Trophoblast cell (in vitro differentiated cells and primary cell): ENCODE results near the gene ERC1.
A peak's percentile ranks its signal among the peaks of the same experiment; 100 is the strongest.

ENCODE experiments used
- DNase-seq, 2 donors: peaks; one replicate each; pipeline ENCODE4 v3.0.0-alpha.2; 2016
- H2AFZ ChIP-seq: 2 replicates; pipeline ENCODE4 v1.6.1; 2013; ENCODE audit warnings: low read length, moderate library complexity, mild to moderate bottlenecking; ENCODE audit not compliant: insufficient read depth, poor library complexity
- H2AK5ac ChIP-seq: 2 replicates; pipeline ENCODE4 v1.6.1; 2013; ENCODE audit warnings: mild to moderate bottlenecking, low read length
- H2BK120ac ChIP-seq: 2 replicates; pipeline ENCODE4 v1.6.1; 2013; ENCODE audit warnings: low read length, mild to moderate bottlenecking, moderate library complexity; ENCODE audit not compliant: insufficient read depth, poor library complexity
- H2BK12ac ChIP-seq: 2 replicates; pipeline ENCODE4 v1.6.1; 2013; ENCODE audit warnings: mild to moderate bottlenecking, low read length, moderate library complexity
- H2BK5ac ChIP-seq: 2 replicates; pipeline ENCODE4 v1.6.1; 2013; ENCODE audit warnings: low read length, low read depth, moderate library complexity, mild to moderate bottlenecking; ENCODE audit not compliant: poor library complexity
- H3K14ac ChIP-seq: 2 replicates; pipeline ENCODE4 v1.6.1; 2013; ENCODE audit warnings: mild to moderate bottlenecking, low read length
- H3K18ac ChIP-seq: 2 replicates; pipeline ENCODE4 v1.6.1; 2013; ENCODE audit warnings: mild to moderate bottlenecking, low read length
- H3K23ac ChIP-seq: 2 replicates; pipeline ENCODE4 v1.6.1; 2013; ENCODE audit warnings: low read length
- H3K27ac ChIP-seq: 2 replicates; pipeline ENCODE4 v1.5.1; 2013; ENCODE audit warnings: low read depth, mild to moderate bottlenecking, inconsistent platforms, low read length, moderate library complexity
- H3K27me3 ChIP-seq: 2 replicates; pipeline ENCODE4 v1.6.1; 2013; ENCODE audit warnings: inconsistent platforms, mild to moderate bottlenecking, low read length, moderate library complexity; ENCODE audit not compliant: insufficient read depth
- H3K36me3 ChIP-seq, 2 experiments: 1 replicate in 1 of 2; 2 replicates in 1 of 2; pipeline ENCODE4 v1.6.1; 2013; ENCODE audit warnings: low read length in 2 of 2, mild to moderate bottlenecking in 2 of 2, moderate library complexity in 1 of 2; ENCODE audit not compliant: insufficient read depth in 2 of 2, control insufficient read depth in 1 of 2
- H3K4ac ChIP-seq: 2 replicates; pipeline ENCODE4 v1.6.1; 2013; ENCODE audit warnings: low read depth, mild to moderate bottlenecking, low read length, moderate library complexity
- H3K4me1 ChIP-seq, 2 experiments: 1 replicate in 1 of 2; 2 replicates in 1 of 2; pipeline ENCODE4 v1.6.1; 2013; ENCODE audit warnings: low read length in 2 of 2, mild to moderate bottlenecking in 2 of 2, moderate library complexity in 1 of 2; ENCODE audit not compliant: insufficient read depth in 2 of 2, control insufficient read depth in 1 of 2
- H3K4me2 ChIP-seq: 2 replicates; pipeline ENCODE4 v1.6.1; 2013; ENCODE audit warnings: inconsistent platforms, mild to moderate bottlenecking, low read length, moderate library complexity
- H3K4me3 ChIP-seq: 2 replicates; pipeline ENCODE4 v1.5.1; 2013; ENCODE audit warnings: mild to moderate bottlenecking, low read depth, low read length, inconsistent platforms
- H3K79me1 ChIP-seq: one replicate; pipeline ENCODE4 v1.6.1; 2013; ENCODE audit warnings: low read length
- H3K79me2 ChIP-seq: 2 replicates; pipeline ENCODE4 v1.6.1; 2013; ENCODE audit warnings: low read length, mild to moderate bottlenecking; ENCODE audit not compliant: control insufficient read depth, insufficient read depth, poor library complexity
- H3K9ac ChIP-seq: 2 replicates; pipeline ENCODE4 v1.6.1; 2013; ENCODE audit warnings: mild to moderate bottlenecking, low read length
- H3K9me3 ChIP-seq: 2 replicates; pipeline ENCODE4 v1.6.1; 2013; ENCODE audit warnings: low read depth, mild to moderate bottlenecking, control low read depth, inconsistent platforms, low read length; ENCODE audit not compliant: insufficient read depth
- H4K12ac ChIP-seq: 2 replicates; pipeline ENCODE4 v1.6.1; 2013; ENCODE audit warnings: low read depth, mild to moderate bottlenecking, low read length, moderate library complexity
- H4K8ac ChIP-seq: 2 replicates; pipeline ENCODE4 v1.6.1; 2013; ENCODE audit warnings: low read depth, mild to moderate bottlenecking, low read length, moderate library complexity
- H4K91ac ChIP-seq: one replicate; pipeline ENCODE4 v1.6.1; 2013; ENCODE audit warnings: low read depth, mild to moderate bottlenecking, low read length, moderate library complexity
- WGBS: extraction: QIAGEN DNeasy Blood & Tissue Kit; methylation state at CpG from one replicate; pipeline ENCODE4 v1.1.7; 2013; ENCODE audit warnings: missing lambda C conversion rate; ENCODE audit not compliant: insufficient read length, insufficient coverage; ENCODE audit errors: extremely low coverage; 5-methylcytosine and 5-hydroxymethylcytosine counted together

The ERC1 gene

DNA sequence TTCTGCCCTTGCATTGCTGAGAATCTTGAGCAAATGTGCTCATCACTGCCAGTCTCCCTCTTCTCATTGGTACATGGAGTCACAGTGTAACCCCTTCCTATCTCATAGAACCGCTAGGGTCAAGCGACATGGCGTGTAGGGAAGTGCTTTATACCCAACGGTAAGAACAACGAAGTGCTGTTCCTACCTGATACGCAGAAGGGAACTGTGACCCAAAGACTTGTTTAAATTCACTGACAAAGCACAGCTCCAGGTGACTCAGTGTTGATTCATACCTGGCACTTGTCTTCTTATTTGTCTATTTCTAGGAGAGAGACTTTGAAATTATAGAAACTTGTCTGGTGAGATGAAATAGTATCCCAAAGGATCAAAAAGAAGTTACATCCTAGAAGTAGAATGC is 549.7 kb downstream of the ERC1 start:
- no peak overlapping the region for H2AK5ac ChIP-seq
- H2AFZ ChIP-seq: no peak overlapping the region
- H2BK5ac ChIP-seq: no peak overlapping the region
- H3K36me3 ChIP-seq: no peaks in the 10 kb centered on the region
- H3K27ac ChIP-seq: no peak overlapping the region
- H3K4me2 ChIP-seq: no peak overlapping the region
- no peak overlapping the region for H3K9ac ChIP-seq
- WGBS: no CpG with 5 or more reads among the region's 6 CpGs
- H3K79me2 ChIP-seq: no peaks in the 10 kb centered on the region
- no peak overlapping the region for H3K23ac ChIP-seq
- H4K8ac ChIP-seq: no peak overlapping the region
- no peak overlapping the region for H3K14ac ChIP-seq
- H4K91ac ChIP-seq: no peak overlapping the region
- H3K4me1 ChIP-seq: no peaks in the 10 kb centered on the region
- no peak overlapping the region for H3K4me3 ChIP-seq
- H3K9me3 ChIP-seq: peaks cover 2% of the 10 kb centered on the region
- H4K12ac ChIP-seq: no peak overlapping the region
- no peak overlapping the region for H3K18ac ChIP-seq
- H3K4ac ChIP-seq: no peak overlapping the region
- no peak overlapping the region for H2BK120ac ChIP-seq
- H3K27me3 ChIP-seq: peaks cover 4% of the 10 kb centered on the region
- no peak overlapping the region for H2BK12ac ChIP-seq
- DNase-seq: no peak
- no peaks in the 10 kb centered on the region for H3K79me1 ChIP-seq

DNA sequence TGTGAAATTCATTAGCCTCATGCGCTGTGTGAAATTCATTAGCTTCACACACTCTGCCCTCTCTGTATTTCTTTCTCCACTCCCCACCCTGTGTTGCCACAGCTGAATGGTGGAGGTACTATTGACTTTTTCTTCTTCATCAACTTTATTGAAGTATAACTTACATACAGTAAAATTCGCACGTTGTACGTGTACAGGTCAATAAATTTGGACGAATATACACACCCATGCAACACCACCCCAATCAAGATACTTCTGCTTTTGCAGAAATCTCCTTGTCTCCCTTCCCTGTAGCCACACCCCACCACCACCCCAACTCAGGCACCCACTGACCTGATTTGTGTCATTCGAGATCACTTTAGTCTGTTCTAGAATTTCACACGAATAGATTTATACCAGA is 551.6 kb downstream of the ERC1 start:
- H2AFZ ChIP-seq: no peak overlapping the region
- no peak overlapping the region for H2BK5ac ChIP-seq
- no peak overlapping the region for H4K12ac ChIP-seq
- H3K4me2 ChIP-seq: no peak overlapping the region
- no peak overlapping the region for H2BK12ac ChIP-seq
- H2BK120ac ChIP-seq: no peak overlapping the region
- no peaks in the 10 kb centered on the region for H3K36me3 ChIP-seq
- no peak overlapping the region for H3K23ac ChIP-seq
- no peak overlapping the region for H3K18ac ChIP-seq
- peaks cover 4% of the 10 kb centered on the region for H3K27me3 ChIP-seq
- no peak overlapping the region for H4K91ac ChIP-seq
- DNase-seq: no peak
- WGBS: no CpG with 5 or more reads among the region's 7 CpGs
- no peak overlapping the region for H3K27ac ChIP-seq
- no peak overlapping the region for H4K8ac ChIP-seq
- H3K4ac ChIP-seq: no peak overlapping the region
- no peaks in the 10 kb centered on the region for H3K79me2 ChIP-seq
- no peaks in the 10 kb centered on the region for H3K4me1 ChIP-seq
- H3K79me1 ChIP-seq: no peaks in the 10 kb centered on the region
- peaks cover 2% of the 10 kb centered on the region for H3K9me3 ChIP-seq
- H2AK5ac ChIP-seq: no peak overlapping the region
- no peak overlapping the region for H3K14ac ChIP-seq
- no peak overlapping the region for H3K9ac ChIP-seq
- no peak overlapping the region for H3K4me3 ChIP-seq

DNA sequence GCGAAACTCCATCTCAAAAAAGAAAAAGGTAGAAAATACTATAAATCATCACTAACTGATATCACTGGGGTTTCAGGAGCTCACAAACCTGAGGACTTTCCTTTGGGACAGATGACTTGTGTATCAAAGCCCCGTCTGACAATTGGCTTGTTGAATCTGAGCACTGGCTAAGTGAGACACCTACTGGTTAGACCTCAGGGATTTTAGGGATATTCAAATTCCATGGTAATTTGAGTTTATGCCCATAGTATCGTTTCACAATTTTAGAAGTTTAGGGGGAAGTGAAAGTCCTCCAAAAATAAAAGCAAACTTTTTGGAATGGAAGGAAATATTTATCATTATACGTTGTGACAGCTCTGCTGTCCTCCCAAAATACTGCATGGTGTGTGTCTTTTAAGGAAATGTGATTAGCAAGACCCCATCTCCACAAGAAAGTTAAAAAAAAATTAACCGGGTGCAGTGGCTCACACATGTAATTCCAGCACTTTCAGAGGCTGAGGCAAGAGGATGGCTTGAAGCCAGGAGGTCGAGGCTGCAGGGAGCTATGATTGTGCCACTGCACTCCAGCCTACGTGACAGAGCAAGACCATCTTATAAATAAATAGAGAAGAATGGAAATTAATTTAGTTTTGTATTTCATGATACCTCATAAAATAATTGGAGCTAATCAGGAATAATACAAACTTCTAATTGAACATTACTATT is 554.1 kb downstream of the ERC1 start:
- Histone ChIP-seq H3K18ac (no peak overlapping the region), H3K14ac (no peak overlapping the region), H2BK120ac (no peak overlapping the region), H3K4me1 (no peaks in the 10 kb centered on the region), H3K9ac (no peak overlapping the region), H3K79me2 (no peaks in the 10 kb centered on the region), H3K27ac (no peak overlapping the region), H4K8ac (no peak overlapping the region), H3K4me2 (no peak overlapping the region), H2BK12ac (no peak overlapping the region), H4K12ac (no peak overlapping the region), H2AFZ (no peak overlapping the region), H3K23ac (no peak overlapping the region), H3K4me3 (no peak overlapping the region), H4K91ac (no peak overlapping the region), H3K9me3 (no peaks in the 10 kb centered on the region), H2AK5ac (no peak overlapping the region), H2BK5ac (no peak overlapping the region), H3K27me3 (no peaks in the 10 kb centered on the region), H3K4ac (no peak overlapping the region), H3K79me1 (no peaks in the 10 kb centered on the region), H3K36me3 (no peaks in the 10 kb centered on the region)
- DNase-seq: peak in 1 of 2 donors; percentile 31
- no CpG with 5 or more reads among the region's 7 CpGs for WGBS
